GM12891 (cell line): ENCODE results near the gene DYSF.

ENCODE experiments used
- PAX5 ChIP-seq: IDR thresholded peaks from 2 replicates; pipeline ENCODE4 v1.6.1; 2011; ENCODE audit warnings: low read length, moderate library complexity, mild to moderate bottlenecking; ENCODE audit not compliant: insufficient read depth, severe bottlenecking
- POLR2A ChIP-seq: IDR thresholded peaks from 2 replicates; pipeline ENCODE4 v1.6.1; 2011; ENCODE audit warnings: low read depth, low read length, control low read depth
- POLR2AphosphoS5 ChIP-seq: IDR thresholded peaks from 2 replicates; pipeline ENCODE4 v1.6.1; 2011; ENCODE audit warnings: low read depth, low read length, control low read depth
- SPI1 ChIP-seq: IDR thresholded peaks from 2 replicates; pipeline ENCODE4 v1.6.1; 2011; ENCODE audit warnings: low read depth, low read length, control low read depth
- TAF1 ChIP-seq: IDR thresholded peaks from 2 replicates; pipeline ENCODE4 v1.6.1; 2011; ENCODE audit warnings: low read depth, low read length, control low read depth

GRCh38 chr2:71724793-71725192, 271.4 kb downstream of the DYSF start:
- TF ChIP-seq POLR2AphosphoS5: no peak
- no peak for TF ChIP-seq SPI1
- TF ChIP-seq TAF1: no peak
- no peak for TF ChIP-seq POLR2A
- no peak for TF ChIP-seq PAX5
